HTR-8/SVneo (cell line): ENCODE measurements around the gene TARM1.

Experiments used
- DNase-seq: peaks from one replicate; pipeline ENCODE4 v3.0.0; 2011; ENCODE audit warnings: low spot score, mixed read lengths; ENCODE audit not compliant: insufficient read length
- FAIRE-seq: peaks from 2 replicates; lab custom pipeline; 2011; peaks lifted over from hg19 to GRCh38; lab: Jason Lieb, UNC

Gene TARM1

DNA sequence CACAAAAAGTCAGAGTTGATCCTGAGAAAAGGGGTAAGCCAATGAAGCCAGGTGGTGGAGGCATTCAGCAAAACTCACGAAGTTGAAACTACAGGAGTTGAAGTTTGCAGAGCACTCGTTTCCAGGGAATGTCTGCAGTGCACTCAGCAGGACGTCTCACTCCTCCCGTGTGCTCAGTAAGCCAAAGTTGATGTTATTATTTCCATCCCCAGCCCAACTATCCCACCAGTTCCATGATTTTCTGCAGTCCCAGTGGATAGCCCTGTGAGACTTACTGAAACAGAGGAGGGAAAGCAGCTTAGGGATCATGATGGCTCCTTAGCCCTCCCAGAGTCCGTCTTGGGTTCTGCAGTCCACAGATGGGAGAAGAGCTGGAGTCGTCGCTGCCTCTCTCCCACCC, at the start of gene TARM1:
TARM1 (minus strand) TSS at position 334 of the 400 bp plus-strand sequence; CDS start at position 309, 25 bp downstream.
- DNase-seq (no peak), FAIRE-seq (no peak)

DNA sequence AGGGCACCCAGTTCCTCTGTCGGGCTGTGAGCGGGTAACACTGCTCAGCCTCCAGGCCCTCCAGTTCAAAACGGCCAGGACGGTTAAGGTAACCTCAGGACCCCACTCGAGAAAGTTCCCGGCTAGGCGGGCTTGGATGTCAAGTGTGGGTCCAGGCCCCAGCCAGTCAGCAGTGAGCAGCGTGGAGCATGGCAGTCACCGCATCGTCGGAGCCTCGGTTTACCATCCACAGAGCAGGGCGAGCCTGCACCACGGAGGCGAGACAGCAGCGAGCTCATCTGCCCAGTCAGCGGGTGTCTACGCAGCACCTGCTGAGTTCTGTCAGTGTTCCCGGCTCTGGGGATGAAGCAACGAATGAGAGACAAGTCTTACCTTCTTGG, 48.4 kb upstream of the TARM1 start:
- FAIRE-seq (no peak), DNase-seq (no peak)

DNA sequence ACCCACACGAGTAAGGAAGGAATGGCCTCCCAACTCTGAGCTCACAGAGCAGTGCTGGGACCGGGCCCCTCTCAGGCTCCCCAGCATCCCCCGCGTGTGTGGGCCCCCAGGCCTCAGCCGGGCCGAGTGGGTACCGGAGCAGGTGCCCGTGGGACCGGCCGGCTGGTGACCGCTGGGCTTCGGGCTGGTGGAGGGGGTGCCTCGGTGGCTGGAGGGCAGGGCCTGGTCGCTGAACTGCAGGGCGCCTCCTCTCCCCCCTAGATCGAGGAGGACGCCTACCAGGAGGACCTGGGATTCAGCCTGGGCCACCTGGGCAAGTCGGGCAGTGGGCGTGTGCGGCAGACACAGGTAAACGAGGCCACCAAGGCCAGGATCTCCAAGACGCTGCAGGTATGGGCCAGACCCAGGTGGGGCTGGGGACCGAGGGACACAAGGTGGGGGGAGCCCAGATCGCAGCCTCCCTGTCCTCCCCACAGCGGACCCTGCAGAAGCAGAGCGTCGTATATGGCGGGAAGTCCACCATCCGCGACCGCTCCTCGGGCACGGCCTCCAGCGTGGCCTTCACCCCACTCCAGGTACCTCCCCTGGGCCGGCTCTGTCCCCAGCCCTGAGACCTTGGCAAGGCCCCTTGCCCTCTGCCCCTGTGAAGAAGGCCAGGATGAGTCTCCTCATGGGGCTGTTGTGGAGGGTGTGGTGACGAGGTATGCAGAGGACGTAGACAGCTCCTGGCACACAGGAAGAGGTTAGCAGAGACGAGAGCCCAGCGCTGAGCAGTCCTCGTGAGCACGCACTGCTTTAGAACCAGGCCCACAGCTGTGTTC, 47.8 kb upstream of the TARM1 start:
- no peak for DNase-seq

DNA sequence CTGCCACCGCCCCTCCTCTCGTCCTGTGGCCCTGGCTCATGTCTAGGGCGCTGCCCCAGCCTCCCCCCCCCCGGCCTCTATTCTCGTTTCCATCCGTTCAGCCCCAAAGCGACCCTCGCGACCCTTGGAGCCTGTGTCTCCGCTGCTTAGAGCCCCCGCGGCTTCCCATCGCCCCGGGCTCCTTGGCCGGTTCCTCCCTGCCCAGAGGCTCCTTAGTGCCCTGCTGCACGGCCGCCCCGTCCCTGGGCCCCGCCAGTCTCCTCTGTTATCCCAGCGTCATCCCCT, 47.2 kb upstream of the TARM1 start:
- DNase-seq (no peak), FAIRE-seq (no peak)

More for the DNA sequence above, 47.8 kb upstream of the TARM1 start:
- no peak for FAIRE-seq

DNA sequence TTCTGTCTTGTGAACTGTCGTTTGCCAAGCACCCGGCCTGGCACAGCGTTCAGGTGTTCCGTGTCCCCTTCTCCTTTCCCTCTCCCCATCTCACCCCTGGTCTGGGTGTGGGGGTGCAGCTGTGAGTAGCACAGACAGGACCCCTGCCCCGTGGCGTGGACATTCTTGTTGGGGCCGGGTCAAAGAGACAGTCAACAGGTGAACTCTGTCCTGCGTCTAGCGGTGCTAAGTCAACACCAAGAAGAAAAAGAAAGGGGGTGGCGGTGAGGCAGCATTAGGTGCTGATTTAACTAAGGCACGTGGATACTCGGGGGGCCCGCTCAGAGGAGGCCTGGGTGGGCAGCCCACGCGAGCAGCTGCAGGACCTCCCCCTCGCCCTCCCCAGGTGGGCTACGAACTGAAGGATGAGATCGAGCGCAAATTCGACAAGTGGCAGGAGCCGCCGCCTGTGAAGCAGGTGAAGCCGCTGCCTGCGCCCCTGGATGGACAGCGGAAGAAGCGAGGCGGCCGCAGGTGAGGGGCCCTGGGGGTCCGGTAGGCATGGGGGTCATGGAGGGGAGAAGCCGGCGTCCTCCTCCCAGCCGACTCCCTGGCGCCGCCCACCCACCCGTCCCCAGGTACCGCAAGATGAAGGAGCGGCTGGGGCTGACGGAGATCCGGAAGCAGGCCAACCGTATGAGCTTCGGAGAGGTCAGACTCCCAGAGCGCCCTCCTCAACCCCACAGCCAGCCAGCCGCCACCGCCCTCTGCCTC, 46.7 kb upstream of the TARM1 start:
- no peak for DNase-seq
- FAIRE-seq: no peak

DNA sequence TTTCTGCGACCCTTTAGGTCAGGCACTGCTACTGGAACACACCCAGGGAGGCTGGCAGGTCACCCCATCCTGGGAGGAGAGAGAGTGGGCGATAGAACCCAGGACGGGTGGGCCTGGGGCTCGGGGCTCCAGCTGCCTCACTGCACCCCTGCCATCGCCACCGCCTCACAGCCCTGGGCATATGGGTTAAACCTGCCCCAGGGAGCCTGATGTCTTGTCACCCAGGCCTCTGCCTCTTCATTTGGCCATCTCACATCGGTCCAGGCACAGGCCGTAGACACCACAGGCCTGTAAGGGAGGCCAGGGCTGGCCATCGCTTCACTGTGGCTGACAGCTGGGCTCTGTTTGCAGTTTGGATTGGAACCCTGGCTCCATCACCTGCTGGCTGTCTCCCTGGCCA, 44.5 kb upstream of the TARM1 start:
- FAIRE-seq (no peak), DNase-seq (no peak)

DNA sequence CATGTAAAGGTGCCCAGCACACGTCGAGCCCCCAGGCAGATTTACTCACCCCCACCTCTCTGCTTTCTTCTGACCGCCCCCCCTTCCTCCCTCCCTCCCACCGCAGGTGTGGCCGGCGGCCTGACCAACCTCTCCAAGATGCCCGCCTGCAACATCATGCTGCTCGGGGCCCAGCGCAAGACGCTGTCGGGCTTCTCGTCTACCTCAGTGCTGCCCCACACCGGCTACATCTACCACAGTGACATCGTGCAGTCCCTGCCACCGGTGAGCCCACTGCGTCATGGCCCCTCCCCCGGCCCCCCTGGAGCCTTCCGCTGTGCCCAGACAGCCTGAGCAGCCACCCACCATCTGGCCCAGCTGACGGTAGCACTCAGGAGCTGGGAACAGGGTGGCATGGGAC, 43.2 kb upstream of the TARM1 start:
- no peak for FAIRE-seq

DNA sequence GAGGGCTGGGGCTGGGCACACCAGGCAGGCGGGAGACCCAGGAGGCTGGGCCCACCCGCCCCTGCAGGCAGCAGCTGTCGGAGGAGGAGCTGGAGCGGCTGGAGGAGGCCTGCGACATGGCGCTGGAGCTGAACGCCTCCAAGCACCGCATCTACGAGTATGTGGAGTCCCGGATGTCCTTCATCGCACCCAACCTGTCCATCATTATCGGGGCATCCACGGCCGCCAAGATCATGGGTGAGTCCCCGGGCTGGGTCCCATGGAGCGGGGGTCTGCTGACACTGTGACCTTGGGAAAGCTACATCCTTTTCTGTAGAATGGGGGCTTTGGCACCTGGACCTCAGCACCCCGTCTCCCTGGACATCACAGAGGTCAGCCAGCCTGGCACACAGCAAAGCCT, 42.5 kb upstream of the TARM1 start:
- FAIRE-seq: no peak

More for the DNA sequence above, 43.2 kb upstream of the TARM1 start:
- DNase-seq: no peak

DNA sequence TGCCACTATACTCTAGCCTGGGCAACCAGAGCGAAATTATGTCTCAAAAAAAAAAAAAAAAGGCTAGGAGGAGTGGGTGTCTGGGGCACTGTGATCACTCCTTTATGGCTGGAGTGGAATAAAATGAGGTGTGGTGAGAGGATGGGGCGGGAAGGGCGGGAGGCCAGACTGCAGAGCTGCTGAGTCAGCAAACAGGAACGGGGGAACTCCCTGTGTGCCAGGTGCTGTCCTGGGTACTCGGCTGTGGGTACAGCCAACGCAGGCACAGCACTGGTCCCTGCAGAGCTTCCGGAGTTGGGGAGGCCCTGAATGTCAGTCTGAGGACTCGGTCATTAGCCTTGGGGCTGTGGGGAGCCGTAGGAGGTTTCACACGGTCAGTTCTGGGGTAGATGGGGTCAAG, 40.1 kb upstream of the TARM1 start:
- FAIRE-seq (no peak), DNase-seq (no peak)

More for the DNA sequence above, 42.5 kb upstream of the TARM1 start:
- no peak for DNase-seq

DNA sequence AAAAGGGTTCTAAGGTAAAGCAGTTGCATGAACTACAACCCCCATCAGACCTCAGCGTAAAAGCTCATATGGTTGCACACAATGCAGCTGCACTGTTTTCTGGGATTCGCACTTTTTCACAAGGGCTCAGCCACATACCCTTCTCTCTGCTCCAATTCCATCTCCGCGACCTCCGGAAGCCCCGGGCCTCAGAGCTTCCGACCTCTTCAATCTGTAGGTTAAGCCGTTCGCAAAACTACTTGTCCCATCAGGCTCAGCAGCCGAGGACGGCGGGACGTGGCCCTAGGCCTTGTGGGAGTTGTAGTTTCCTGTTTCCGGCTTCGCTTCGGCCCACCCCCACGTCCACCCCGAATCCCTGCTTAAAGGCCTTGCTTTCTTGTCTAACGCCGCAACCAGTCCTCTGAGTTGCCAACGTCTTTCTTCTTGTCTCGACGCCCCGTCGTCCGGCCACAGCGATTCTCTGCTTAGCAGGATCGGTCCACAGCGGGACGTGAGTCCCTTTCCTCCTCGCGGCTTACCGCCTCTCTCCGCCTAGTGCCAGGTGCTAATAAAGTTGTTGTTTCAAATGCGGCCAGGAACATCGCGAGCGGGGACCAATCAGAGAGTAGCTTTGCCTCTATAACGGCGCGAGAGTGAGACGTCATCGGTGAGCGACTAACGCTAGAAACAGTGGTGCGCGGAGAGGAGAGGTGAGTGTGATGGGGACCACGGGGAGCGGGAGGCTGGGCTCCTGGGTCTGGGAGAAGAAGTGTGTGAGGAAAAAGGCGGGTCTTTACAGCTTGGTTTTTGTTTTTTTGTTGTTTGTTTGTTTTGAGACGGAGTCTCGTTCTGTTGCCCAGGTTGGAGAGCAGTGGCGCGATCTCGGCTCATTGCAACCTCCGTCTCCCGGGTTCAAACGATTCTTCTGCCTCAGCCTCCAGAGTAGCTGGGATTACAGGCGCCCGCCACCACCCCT, 34.2 kb upstream of the TARM1 start, which contains the start of the genes PRPF31 and TFPT:
PRPF31 (plus strand) TSS at position 646 of the 955 bp plus-strand sequence. CDS start 2,525 bp downstream, outside the sequence.
TFPT (minus strand) TSS at position 549 of the 955 bp plus-strand sequence; CDS start at position 161, 388 bp downstream.
- FAIRE-seq (peak; percentile 99), DNase-seq (peak; percentile 96)

DNA sequence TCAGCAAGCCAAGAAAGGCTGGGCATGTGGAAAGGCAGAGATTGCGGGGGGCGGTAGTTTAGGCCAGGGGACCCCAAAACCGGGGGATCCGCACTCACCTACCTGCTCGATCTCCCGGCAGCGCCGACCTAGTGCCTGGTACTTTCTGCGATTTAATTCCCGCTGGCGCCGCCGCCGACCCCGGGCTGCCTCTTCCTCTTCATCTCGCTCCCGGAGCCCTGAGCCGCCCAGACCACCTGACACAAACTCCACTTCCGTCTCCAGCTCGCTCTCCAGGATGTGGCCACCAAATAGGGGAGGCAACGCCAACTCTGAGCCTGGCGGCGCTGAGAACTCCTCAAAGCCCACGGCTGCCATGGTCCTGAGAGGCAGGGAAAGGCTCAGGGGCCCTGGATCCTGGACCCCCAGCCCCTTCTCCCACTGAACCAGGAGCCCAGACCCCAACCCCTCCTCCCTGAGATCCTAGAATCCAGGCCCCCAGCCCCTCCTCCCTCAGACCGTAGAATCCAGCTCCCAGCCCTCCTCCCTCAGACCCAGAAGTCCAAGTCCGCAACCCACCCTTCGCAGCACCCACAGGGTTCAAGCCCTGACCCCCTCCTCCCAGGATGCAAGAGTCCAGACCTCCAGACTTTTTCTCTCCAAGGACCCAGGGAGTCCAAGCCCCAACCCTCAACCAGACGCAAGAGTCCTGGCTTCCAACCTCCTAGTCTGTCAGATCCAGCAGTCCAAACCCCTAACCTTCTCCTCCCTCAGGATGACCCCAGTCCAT, 33.4 kb upstream of the TARM1 start:
- no peak for DNase-seq
- no peak for FAIRE-seq

DNA sequence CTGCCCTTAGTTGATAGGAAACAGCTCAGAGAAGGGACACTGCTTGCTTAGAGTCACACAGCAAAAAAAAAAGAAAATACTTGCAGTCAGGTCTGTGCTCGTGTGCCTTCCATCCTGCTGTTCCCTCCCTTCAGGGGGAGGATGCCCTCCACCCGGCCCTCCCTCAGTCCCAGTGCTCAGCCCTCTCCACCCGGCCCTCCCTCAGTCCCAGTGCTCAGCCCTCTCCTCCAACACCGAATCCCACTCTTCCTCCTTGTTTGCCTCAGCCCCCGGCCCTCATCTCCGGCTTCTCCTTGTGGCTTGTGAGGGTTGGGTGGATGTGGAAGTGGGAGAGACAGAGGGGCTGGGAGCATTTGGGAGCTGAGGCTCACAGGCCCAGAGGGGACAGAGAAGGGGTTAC, 28.5 kb upstream of the TARM1 start:
- DNase-seq (no peak), FAIRE-seq (no peak)

DNA sequence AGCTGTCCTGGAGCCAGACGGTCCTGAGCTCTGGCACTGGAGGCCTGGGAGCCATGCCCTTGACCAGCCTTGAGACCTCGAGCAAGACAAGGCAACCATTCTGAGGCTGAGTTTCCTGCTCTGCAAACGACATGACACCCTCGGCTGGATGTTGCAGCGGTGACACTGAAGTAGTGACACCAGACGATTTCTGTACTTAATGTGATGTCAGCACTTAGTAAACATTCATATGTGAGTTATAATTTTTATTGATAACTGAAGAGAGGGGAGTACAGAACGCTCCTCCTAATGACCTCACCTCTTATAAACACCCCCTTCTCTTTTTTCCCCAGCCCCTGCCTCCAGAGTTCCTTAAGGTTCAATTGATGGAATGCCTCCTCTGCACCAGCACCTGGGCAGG, 27.3 kb upstream of the TARM1 start:
- FAIRE-seq (no peak), DNase-seq (no peak)

DNA sequence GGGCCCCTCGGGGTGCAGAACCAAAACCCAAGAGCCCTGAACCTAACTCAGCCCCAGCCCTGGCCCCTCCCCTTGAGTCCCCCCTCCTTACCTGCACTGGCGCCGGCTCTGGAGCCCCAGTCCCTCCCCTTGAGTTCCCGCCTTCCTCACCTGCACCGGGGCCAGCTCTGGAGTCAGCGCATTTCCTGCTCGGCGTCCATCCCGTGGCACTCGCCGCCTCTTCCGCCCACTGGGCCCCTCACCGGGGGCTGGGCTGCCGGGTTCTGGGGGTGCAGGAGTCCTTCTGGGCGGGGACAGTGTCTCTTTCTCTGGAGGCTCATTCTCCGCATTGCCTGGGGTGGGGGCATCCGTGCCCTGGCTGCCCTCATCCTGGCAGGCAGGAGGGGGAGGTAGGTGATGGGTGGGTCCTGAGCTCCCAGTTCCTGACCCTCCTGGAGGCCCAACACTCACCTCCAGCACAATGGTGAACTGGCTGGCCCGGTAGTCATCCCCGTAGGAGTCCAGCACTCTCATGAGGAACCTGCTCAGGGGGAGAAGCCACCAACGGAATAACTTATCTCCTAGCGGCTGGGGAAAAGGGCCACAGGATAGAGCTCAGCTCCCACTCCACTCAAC, 26.8 kb upstream of the TARM1 start:
- DNase-seq (no peak), FAIRE-seq (no peak)

DNA sequence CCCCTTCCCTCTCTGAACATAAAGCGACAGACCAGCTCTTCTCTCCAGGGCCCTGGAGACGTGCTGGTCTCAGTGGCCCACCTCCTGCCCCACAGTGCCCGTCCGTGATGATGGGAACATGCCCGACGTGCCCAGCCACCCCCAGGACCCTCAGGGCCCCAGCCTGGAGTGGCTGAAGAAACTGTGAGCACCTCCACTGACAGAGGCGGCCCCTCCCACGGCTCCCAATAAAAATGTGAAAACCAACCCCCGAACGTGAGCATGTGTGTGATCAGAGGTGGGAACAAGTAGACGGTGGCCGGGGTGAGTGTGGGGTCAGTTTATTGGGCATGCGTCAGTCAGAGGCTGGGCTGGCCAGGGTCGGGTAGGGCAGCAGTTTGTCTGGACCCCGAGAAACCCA, 25.6 kb upstream of the TARM1 start:
- FAIRE-seq (no peak), DNase-seq (no peak)

DNA sequence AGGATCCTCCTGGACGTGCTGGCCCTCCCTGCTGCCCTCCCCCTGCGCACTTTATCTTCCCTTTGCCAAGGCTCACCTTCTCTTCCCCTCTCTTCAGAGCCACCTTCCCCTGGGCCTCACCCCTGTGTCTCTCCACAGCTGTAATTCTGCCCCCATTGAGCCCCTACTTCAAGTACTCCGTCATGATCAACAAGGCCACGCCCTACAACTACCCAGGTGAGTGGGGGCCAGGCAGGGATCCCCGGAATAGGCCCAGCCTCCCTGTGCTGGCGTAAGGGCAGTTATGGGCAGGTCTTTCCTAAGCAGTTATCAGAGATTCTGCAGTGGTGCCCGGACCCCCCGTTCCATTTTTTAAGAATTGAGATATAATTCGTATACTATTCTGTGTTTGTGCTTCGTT, 24.6 kb upstream of the TARM1 start:
- DNase-seq (no peak), FAIRE-seq (no peak)

DNA sequence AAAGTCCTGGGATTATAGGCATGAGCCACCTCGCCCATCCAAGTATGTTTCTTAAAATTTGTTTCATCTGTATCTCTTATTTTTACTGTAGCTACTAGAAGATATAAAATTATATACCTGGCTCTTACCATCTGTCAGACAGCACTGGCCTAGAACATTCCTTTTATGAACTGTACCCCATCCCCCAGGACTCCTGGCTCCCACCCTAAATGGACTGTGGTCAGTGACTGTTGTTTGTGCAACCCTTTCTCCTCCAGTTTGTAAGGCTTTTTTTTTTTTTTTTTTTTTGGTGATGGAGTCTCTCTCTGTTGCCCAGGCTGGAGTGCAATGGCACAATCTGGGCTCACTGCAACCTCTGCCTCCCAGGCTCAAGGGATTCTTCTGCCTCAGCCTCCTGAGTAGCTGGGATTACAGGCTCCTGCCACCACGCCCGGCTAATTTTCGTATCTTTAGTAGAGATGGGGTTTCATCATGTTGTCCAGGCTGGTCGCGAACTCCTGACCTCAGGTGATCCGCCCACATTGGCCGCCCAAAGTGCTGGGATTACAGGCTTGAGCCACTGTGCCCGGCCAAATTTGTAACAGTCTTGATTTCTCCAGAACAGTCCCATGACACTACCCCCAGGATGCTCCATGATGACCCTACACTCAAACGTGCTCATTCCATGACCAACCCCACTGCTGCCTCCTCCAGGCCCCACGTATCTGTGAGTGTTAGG, 24.0 kb upstream of the TARM1 start:
- no peak for DNase-seq
- FAIRE-seq: no peak

DNA sequence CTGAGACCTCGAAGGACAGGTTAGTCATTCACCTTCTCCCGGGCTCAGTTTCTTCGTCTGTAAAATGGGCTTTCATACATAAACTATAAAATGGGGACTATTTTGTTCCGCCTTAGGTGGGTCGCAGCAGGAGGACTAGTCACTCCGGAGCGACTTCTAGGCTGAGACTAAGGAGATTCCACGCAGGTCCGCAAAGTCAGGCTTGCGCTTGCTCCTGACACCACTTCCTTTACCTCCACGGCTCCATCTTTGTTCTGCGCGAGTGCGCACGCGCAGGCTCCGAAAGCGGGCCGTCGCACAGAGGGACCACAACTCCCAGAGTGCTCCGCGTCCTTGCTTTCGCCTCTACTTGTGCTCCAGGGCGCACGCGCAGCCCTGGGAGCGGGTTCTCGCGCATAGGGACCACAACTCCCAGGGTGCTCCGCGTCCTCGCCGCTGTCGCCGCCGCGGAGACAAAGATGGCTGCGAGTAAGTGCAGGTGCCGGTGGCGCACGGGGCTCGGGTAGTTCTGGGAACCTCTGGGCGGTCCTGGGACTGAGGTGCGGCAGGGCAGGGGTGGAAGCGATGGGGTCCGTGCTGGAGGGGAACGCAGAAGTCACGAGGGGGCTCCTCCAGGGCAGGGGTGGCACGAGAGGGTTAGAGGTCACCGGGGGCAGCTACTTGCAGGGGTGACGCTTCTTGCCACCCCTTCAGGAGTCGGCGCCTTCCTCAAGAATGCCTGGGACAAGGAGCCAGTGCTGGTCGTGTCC, 21.4 kb upstream of the TARM1 start, which contains the start of gene NDUFA3:
NDUFA3 (plus strand) TSS at position 435 of the 749 bp plus-strand sequence; CDS start at position 459, 24 bp downstream.
- DNase-seq (peak; percentile 99), FAIRE-seq (peak; percentile 99)
